ENCODE results near the gene MAP3K1.
A peak's percentile ranks its signal among the peaks of the same experiment; 100 is the strongest.
"Not testable (repeated sequence)": the region's sequence is repeated elsewhere in the genome, so short reads cannot be mapped to it uniquely, and the experiment has no call there.

MAP3K1 gene

GRCh38 chr5:56816546-56817081 lies 1.3 kb downstream of the MAP3K1 start:
- peak; percentile 47 for DNase-seq (ENCODE audit: low read depth)

- no peak for DNase-seq (ENCODE audit: low read depth)
Measured at GRCh38 chr5:56817263-56818014, 2.1 kb downstream of the MAP3K1 start.

- DNase-seq (ENCODE audit: low read depth): peak; percentile 7
Measured at GRCh38 chr5:56818450-56819037, 3.2 kb downstream of the MAP3K1 start.

GRCh38 chr5:56819060-56819881 lies 3.9 kb downstream of the MAP3K1 start:
- no peak for DNase-seq (ENCODE audit: low read depth)

- DNase-seq (ENCODE audit: low read depth): not testable (repeated sequence)
Measured at GRCh38 chr5:56821868-56822267, 6.5 kb downstream of the MAP3K1 start.

- no peak for DNase-seq (ENCODE audit: low read depth)
Measured at GRCh38 chr5:56822981-56823380, 7.6 kb downstream of the MAP3K1 start.

- DNase-seq (ENCODE audit: low read depth): no peak
Measured at GRCh38 chr5:56824019-56824418, 8.7 kb downstream of the MAP3K1 start.

GRCh38 chr5:56825222-56825824 lies 10.0 kb downstream of the MAP3K1 start:
- DNase-seq (ENCODE audit: low read depth): no peak

- no peak for DNase-seq (ENCODE audit: low read depth)
Measured at GRCh38 chr5:56827049-56827448, 11.7 kb downstream of the MAP3K1 start.

- DNase-seq (ENCODE audit: low read depth): no peak
Measured at GRCh38 chr5:56827924-56828323, 12.6 kb downstream of the MAP3K1 start.

- DNase-seq (ENCODE audit: low read depth): no peak
Measured at GRCh38 chr5:56829137-56829908, 14.0 kb downstream of the MAP3K1 start.

GRCh38 chr5:56831773-56832172 lies 16.4 kb downstream of the MAP3K1 start:
- no peak for DNase-seq (ENCODE audit: low read depth)

GRCh38 chr5:56833325-56833724 lies 18.0 kb downstream of the MAP3K1 start:
- DNase-seq (ENCODE audit: low read depth): no peak

GRCh38 chr5:56837381-56837780 lies 22.0 kb downstream of the MAP3K1 start:
- no peak for DNase-seq (ENCODE audit: low read depth)

GRCh38 chr5:56837956-56838355 lies 22.6 kb downstream of the MAP3K1 start:
- no peak for DNase-seq (ENCODE audit: low read depth)

GRCh38 chr5:56838409-56839039 lies 23.2 kb downstream of the MAP3K1 start:
- DNase-seq (ENCODE audit: low read depth): peak; percentile 65

GRCh38 chr5:56839062-56839461 lies 23.7 kb downstream of the MAP3K1 start:
- no peak for DNase-seq (ENCODE audit: low read depth)

GRCh38 chr5:56840597-56840996 lies 25.2 kb downstream of the MAP3K1 start:
- no peak for DNase-seq (ENCODE audit: low read depth)

- DNase-seq (ENCODE audit: low read depth): no peak
Measured at GRCh38 chr5:56845277-56845676, 29.9 kb downstream of the MAP3K1 start.

- DNase-seq (ENCODE audit: low read depth): no peak
Measured at GRCh38 chr5:56845904-56846480, 30.6 kb downstream of the MAP3K1 start.

GRCh38 chr5:56848206-56848605 lies 32.9 kb downstream of the MAP3K1 start:
- DNase-seq (ENCODE audit: low read depth): no peak
